Cardiac muscle cell (in vitro differentiated cells and primary cell): ENCODE measurements around the gene YIPF7. TPM values are rescaled to one million over a fixed set of nuclear protein-coding genes. Genes with fewer than 3 reads are reported as not detected.

Experiments used
- DNase-seq, 2 donors: peaks; one replicate each; pipeline versions ENCODE4 v3.0.0 to v3.0.0-alpha.2; 2010 to 2017; ENCODE audit warnings: low read depth in 1 of 2, low spot score in 1 of 2
- H3K27ac ChIP-seq: fragments of 200-600 bp; sonication (generic); 2 replicates; pipeline ENCODE4 v1.5.1; 2016
- H3K27me3 ChIP-seq: fragments of 200-600 bp; sonication (generic); 2 replicates; pipeline ENCODE4 v1.6.0; 2016; ENCODE audit warnings: control low read depth
- H3K36me3 ChIP-seq: fragments of 200-600 bp; sonication (generic); 2 replicates; pipeline ENCODE4 v1.5.1; 2016; ENCODE audit warnings: control low read depth
- H3K4me1 ChIP-seq: fragments of 200-600 bp; sonication (generic); 2 replicates; pipeline ENCODE4 v1.8.1; 2017; ENCODE audit warnings: low read depth, mild to moderate bottlenecking, mixed run types
- H3K4me3 ChIP-seq: fragments of 200-600 bp; sonication (generic); 2 replicates; pipeline ENCODE4 v1.5.1; 2016; ENCODE audit warnings: mild to moderate bottlenecking
- H3K9me3 ChIP-seq: fragments of 200-600 bp; sonication (generic); 2 replicates; pipeline ENCODE4 v1.5.1; 2017; ENCODE audit warnings: low read depth, mild to moderate bottlenecking, control low read depth
- CTCF ChIP-seq: IDR thresholded peaks from 2 replicates; pipeline ENCODE4 v1.5.1; 2012; ENCODE audit warnings: low read depth, mild to moderate bottlenecking, low read length
- polyA plus RNA-seq: library from polyadenylated mRNA; unstranded; fragments of >200 nt; fragmentation: Nextera tagmentation; extraction: Ambion mirVana; gene quantifications from 2 replicates; pipeline ENCODE4 v1.2.1, GENCODE V29; 2016
- total RNA-seq: library from RNA; depleted of rRNA; stranded (reverse); fragments of >200 nt; gene quantifications from 2 replicates; pipeline ENCODE4 v1.2.3, GENCODE V29; 2016

YIPF7 gene
- total and polyA plus RNA-seq, 2 experiments from 2014 or later, result not detected

GRCh38 chr4:44678094-44679041 lies 26.9 kb upstream of the YIPF7 start, which contains the start of gene GUF1:
Gene GUF1, plus strand, starts transcription at chr4:44678420. Its CDS starts 203 bp downstream, at chr4:44678623.
- H3K27ac ChIP-seq, result peak within 1 kb of the TSS; percentile 90
- peak within 1 kb of the TSS; percentile 58 for H3K4me3 ChIP-seq
- peaks cover 10% of the 10 kb centered on the region for H3K4me1 ChIP-seq
- TF ChIP-seq CTCF, result peak; percentile 2
- H3K27me3 ChIP-seq, result no peaks in the 10 kb centered on the region
- no peaks in the 10 kb centered on the region for H3K9me3 ChIP-seq
- peak; percentile 92 to 93 for DNase-seq
- H3K36me3 ChIP-seq, result peaks cover 15% of the 10 kb centered on the region

GRCh38 chr4:44675366-44675765 lies 23.9 kb upstream of the YIPF7 start:
- Histone ChIP-seq H3K36me3 (no peaks in the 10 kb centered on the region), H3K9me3 (no peaks in the 10 kb centered on the region), H3K27me3 (peaks cover 9% of the 10 kb centered on the region), H3K4me3 (no peak overlapping the region), H3K27ac (no peak overlapping the region), H3K4me1 (peaks cover 10% of the 10 kb centered on the region)
- no peak for DNase-seq
- no peak for TF ChIP-seq CTCF

- no peak overlapping the region for H3K27ac ChIP-seq
- peaks cover 9% of the 10 kb centered on the region for H3K27me3 ChIP-seq
- no peaks in the 10 kb centered on the region for H3K9me3 ChIP-seq
- no peak overlapping the region for H3K4me3 ChIP-seq
- TF ChIP-seq CTCF, result no peak
- peaks cover 1% of the 10 kb centered on the region for H3K4me1 ChIP-seq
- no peaks in the 10 kb centered on the region for H3K36me3 ChIP-seq
- DNase-seq, result peak in 1 of 2 donors; percentile 2
Observed at GRCh38 chr4:44674471-44674870, 23.0 kb upstream of the YIPF7 start.

GRCh38 chr4:44671636-44672035 lies 20.2 kb upstream of the YIPF7 start:
- Histone ChIP-seq H3K27ac (no peak overlapping the region), H3K9me3 (no peaks in the 10 kb centered on the region), H3K4me1 (no peaks in the 10 kb centered on the region), H3K27me3 (peaks cover 9% of the 10 kb centered on the region), H3K36me3 (no peaks in the 10 kb centered on the region), H3K4me3 (no peak overlapping the region)
- no peak for DNase-seq
- TF ChIP-seq CTCF, result no peak

GRCh38 chr4:44670506-44671199 lies 19.2 kb upstream of the YIPF7 start:
- H3K36me3 ChIP-seq, result no peaks in the 10 kb centered on the region
- DNase-seq, result peak in 1 of 2 donors; percentile 5
- H3K4me1 ChIP-seq, result no peaks in the 10 kb centered on the region
- H3K9me3 ChIP-seq, result no peaks in the 10 kb centered on the region
- H3K27me3 ChIP-seq, result peaks cover 9% of the 10 kb centered on the region
- no peak overlapping the region for H3K4me3 ChIP-seq
- TF ChIP-seq CTCF, result no peak
- H3K27ac ChIP-seq, result no peak overlapping the region
